ENCODE measurements around the gene RTP4.

DNA sequence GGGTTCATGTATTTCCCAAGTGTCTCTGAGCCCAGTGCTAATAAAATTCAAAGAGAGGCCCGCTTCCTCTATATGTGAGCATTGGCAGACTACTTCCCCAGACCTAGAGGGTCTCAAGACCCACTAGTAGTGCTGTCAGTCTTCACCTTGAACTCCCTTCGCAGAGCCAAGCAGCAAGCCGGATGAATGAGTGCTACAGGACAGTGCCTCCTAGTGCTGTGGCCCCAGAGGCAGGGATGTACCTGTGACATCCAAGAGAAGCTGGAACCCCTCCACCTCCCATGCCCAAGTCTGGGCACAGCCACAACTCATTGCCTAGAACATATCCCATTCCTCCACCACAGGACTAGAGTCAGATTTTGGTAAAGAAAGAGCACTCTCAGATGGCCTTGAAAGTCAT lies 39.5 kb upstream of the RTP4 start:
- no peak for TF ChIP-seq SRF (IDR thresholded peaks at IDR 0.05; ENCODE audit: low read depth in 2 of 2, low read length in 2 of 2)
- TF ChIP-seq, protein P1, sequence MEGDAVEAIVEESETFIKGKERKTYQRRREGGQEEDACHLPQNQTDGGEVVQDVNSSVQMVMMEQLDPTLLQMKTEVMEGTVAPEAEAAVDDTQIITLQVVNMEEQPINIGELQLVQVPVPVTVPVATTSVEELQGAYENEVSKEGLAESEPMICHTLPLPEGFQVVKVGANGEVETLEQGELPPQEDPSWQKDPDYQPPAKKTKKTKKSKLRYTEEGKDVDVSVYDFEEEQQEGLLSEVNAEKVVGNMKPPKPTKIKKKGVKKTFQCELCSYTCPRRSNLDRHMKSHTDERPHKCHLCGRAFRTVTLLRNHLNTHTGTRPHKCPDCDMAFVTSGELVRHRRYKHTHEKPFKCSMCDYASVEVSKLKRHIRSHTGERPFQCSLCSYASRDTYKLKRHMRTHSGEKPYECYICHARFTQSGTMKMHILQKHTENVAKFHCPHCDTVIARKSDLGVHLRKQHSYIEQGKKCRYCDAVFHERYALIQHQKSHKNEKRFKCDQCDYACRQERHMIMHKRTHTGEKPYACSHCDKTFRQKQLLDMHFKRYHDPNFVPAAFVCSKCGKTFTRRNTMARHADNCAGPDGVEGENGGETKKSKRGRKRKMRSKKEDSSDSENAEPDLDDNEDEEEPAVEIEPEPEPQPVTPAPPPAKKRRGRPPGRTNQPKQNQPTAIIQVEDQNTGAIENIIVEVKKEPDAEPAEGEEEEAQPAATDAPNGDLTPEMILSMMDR (IDR thresholded peaks at IDR 0.05 in 2 of 3, conservative IDR thresholded peaks at IDR 0.05 in 1 of 3; ENCODE audit: control insufficient read depth in 2 of 3, extremely low read depth in 1 of 3, insufficient read depth in 1 of 3, low read depth in 3 of 3, low read length in 3 of 3): no peak
- TF ChIP-seq KDM1A (IDR thresholded peaks at IDR 0.05; ENCODE audit: borderline replicate concordance): no peak
- no peak for TF ChIP-seq HDAC2 (IDR thresholded peaks at IDR 0.05)
- TF ChIP-seq EZH2 (IDR thresholded peaks at IDR 0.05; ENCODE audit: borderline replicate concordance, control insufficient read depth, low read depth, low read length): no peak
- TF ChIP-seq DPF2 (IDR thresholded peaks at IDR 0.05): no peak
- no peak for TF ChIP-seq KAT2A (conservative IDR thresholded peaks at IDR 0.05; ENCODE audit: control insufficient read depth, low read depth, low read length)
- TF ChIP-seq, protein P2, sequence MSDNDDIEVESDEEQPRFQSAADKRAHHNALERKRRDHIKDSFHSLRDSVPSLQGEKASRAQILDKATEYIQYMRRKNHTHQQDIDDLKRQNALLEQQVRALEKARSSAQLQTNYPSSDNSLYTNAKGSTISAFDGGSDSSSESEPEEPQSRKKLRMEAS (IDR thresholded peaks at IDR 0.05; ENCODE audit: low read depth, low read length): no peak
- TF ChIP-seq SIN3A (IDR thresholded peaks at IDR 0.05; ENCODE audit: low read depth, low read length): no peak
- TF ChIP-seq, protein P3, sequence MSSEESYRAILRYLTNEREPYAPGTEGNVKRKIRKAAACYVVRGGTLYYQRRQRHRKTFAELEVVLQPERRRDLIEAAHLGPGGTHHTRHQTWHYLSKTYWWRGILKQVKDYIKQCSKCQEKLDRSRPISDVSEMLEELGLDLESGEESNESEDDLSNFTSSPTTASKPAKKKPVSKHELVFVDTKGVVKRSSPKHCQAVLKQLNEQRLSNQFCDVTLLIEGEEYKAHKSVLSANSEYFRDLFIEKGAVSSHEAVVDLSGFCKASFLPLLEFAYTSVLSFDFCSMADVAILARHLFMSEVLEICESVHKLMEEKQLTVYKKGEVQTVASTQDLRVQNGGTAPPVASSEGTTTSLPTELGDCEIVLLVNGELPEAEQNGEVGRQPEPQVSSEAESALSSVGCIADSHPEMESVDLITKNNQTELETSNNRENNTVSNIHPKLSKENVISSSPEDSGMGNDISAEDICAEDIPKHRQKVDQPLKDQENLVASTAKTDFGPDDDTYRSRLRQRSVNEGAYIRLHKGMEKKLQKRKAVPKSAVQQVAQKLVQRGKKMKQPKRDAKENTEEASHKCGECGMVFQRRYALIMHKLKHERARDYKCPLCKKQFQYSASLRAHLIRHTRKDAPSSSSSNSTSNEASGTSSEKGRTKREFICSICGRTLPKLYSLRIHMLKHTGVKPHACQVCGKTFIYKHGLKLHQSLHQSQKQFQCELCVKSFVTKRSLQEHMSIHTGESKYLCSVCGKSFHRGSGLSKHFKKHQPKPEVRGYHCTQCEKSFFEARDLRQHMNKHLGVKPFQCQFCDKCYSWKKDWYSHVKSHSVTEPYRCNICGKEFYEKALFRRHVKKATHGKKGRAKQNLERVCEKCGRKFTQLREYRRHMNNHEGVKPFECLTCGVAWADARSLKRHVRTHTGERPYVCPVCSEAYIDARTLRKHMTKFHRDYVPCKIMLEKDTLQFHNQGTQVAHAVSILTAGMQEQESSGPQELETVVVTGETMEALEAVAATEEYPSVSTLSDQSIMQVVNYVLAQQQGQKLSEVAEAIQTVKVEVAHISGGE (CRISPR knock-in tag; IDR thresholded peaks at IDR 0.05): no peak
- no peak for TF ChIP-seq JUND (IDR thresholded peaks at IDR 0.05; ENCODE audit: low read depth, low read length)
- TF ChIP-seq CBFB (IDR thresholded peaks at IDR 0.05; ENCODE audit: low read depth): no peak
